ENCODE measurements around the gene UBTF.

Gene UBTF

GRCh38 chr17:44167181-44167861 is 52.2 kb downstream of the UBTF start:
- DNase-seq: no peak

- no peak for DNase-seq
These were observed 55.0 kb downstream of the UBTF start for GRCh38 chr17:44164476-44164875.

GRCh38 chr17:44159519-44160210 is 59.8 kb downstream of the UBTF start:
- DNase-seq: no peak

GRCh38 chr17:44155488-44155887 is 64.0 kb downstream of the UBTF start:
- no peak for DNase-seq
